Loucy (cell line): ENCODE data around the gene MYO18A.
A peak's percentile ranks its signal among the peaks of the same experiment; 100 is the strongest.

Experiments
- H2AFZ ChIP-seq: fragments of 200-600 bp; sonication (generic); 2 replicates; pipeline ENCODE4 v1.6.0; 2016; ENCODE audit warnings: antibody characterized with exemption, mild to moderate bottlenecking, low read length, moderate library complexity
- H3F3A ChIP-seq: fragments of 200-600 bp; 2 replicates; pipeline ENCODE4 v1.6.0; 2016; ENCODE audit warnings: antibody characterized with exemption, low read depth, mild to moderate bottlenecking
- H3K27me3 ChIP-seq: fragments of 200-600 bp; sonication (generic); 2 replicates; pipeline ENCODE4 v1.6.1; 2014; ENCODE audit warnings: low read length, mild to moderate bottlenecking; ENCODE audit not compliant: insufficient read depth, poor library complexity, severe bottlenecking
- H3K36me3 ChIP-seq: fragments of 200-600 bp; sonication (generic); 2 replicates; pipeline ENCODE4 v1.6.1; 2016; ENCODE audit warnings: low read length; ENCODE audit not compliant: insufficient read depth
- H3K4me1 ChIP-seq: fragments of 200-600 bp; sonication (generic); 2 replicates; pipeline ENCODE4 v1.5.1; 2014; ENCODE audit warnings: low read length, mild to moderate bottlenecking; ENCODE audit not compliant: insufficient read depth, poor library complexity, severe bottlenecking
- H3K4me2 ChIP-seq: fragments of 200-600 bp; sonication (generic); 2 replicates; pipeline ENCODE4 v1.6.0; 2014; ENCODE audit warnings: antibody characterized with exemption, low read length, low read depth, mild to moderate bottlenecking; ENCODE audit not compliant: poor library complexity, severe bottlenecking
- H3K4me3 ChIP-seq: fragments of 200-600 bp; sonication (generic); 2 replicates; pipeline ENCODE4 v1.5.1; 2014; ENCODE audit warnings: low read length, mild to moderate bottlenecking, mixed read lengths; ENCODE audit not compliant: poor library complexity, severe bottlenecking
- H3K79me2 ChIP-seq: fragments of 200-600 bp; sonication (generic); 2 replicates; pipeline ENCODE4 v1.6.1; 2014; ENCODE audit warnings: low read length; ENCODE audit not compliant: insufficient read depth
- H3K9ac ChIP-seq: fragments of 200-600 bp; sonication (generic); 2 replicates; pipeline ENCODE4 v1.6.0; 2014; ENCODE audit warnings: mild to moderate bottlenecking, low read depth, low read length, moderate library complexity; ENCODE audit not compliant: poor library complexity, severe bottlenecking
- H3K9me2 ChIP-seq: fragments of 200-600 bp; sonication (generic); replicated peaks from 2 replicates; pipeline ENCODE4 v1.6.1; 2016; ENCODE audit warnings: low read depth, low read length, mixed read lengths
- H3K9me3 ChIP-seq: fragments of 200-600 bp; sonication (generic); 2 replicates; pipeline ENCODE4 v1.6.1; 2014; ENCODE audit warnings: mild to moderate bottlenecking, antibody characterized with exemption, low read length, low read depth; ENCODE audit not compliant: insufficient read depth
- H4K20me1 ChIP-seq: fragments of 200-600 bp; sonication (generic); 2 replicates; pipeline ENCODE4 v1.6.0; 2014; ENCODE audit warnings: antibody characterized with exemption, low read length, mild to moderate bottlenecking; ENCODE audit not compliant: insufficient read depth, poor library complexity, severe bottlenecking
- CTCF ChIP-seq: fragments of 200-600 bp; sonication (generic); conservative IDR thresholded peaks from 2 replicates; pipeline ENCODE4 v1.5.1; 2014; ENCODE audit warnings: mild to moderate bottlenecking, antibody characterized with exemption, low read length
- EZH2phosphoT487 ChIP-seq: fragments of 200-600 bp; IDR thresholded peaks from 2 replicates; pipeline ENCODE4 v1.6.1; 2018; ENCODE audit warnings: antibody characterized with exemption, mild to moderate bottlenecking, moderate library complexity, borderline replicate concordance

MYO18A gene

DNA sequence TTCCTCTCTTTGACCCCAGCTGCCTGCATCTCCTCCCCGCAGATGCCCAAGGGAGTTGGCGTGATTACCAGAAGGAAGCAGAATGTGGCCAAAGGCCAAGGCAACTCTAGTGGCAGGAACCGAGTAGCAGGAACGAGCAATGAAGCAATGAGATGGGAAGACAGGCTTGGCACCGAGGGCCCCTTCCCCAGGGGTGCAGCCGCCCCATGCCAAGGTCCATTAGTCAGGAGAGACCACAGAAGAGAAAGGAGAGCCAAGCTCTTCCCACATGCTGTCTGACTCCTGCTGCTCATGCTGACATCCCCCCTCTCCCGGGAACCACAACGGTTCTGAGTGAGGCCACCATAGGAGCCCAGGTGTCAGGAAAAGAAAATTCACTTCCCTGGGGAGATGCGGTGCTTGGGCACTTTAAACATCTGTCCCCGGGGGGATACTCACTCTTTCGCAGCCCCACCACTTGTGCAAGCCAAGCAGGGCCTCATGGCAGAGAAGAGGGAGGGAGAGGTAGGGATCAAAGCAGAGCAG is 67.4 kb downstream of the MYO18A start:
- H2AFZ ChIP-seq, result no peak overlapping the region
- no peak overlapping the region for H3K4me3 ChIP-seq
- H3K27me3 ChIP-seq, result no peaks in the 10 kb centered on the region
- no peaks in the 10 kb centered on the region for H3F3A ChIP-seq
- no peaks in the 10 kb centered on the region; the same call in 1 of the 2 replicates for H3K79me2 ChIP-seq
- no peak overlapping the region for H3K4me2 ChIP-seq
- H3K9me3 ChIP-seq, result no peaks in the 10 kb centered on the region
- H3K9me2 ChIP-seq, result no peaks in the 10 kb centered on the region
- TF ChIP-seq EZH2phosphoT487 (no peak), CTCF (no peak)
- H3K4me1 ChIP-seq, result no peaks in the 10 kb centered on the region
- H3K9ac ChIP-seq, result no peak overlapping the region
- peaks cover 46% of the 10 kb centered on the region for H4K20me1 ChIP-seq
- H3K36me3 ChIP-seq, result peaks cover 97% of the 10 kb centered on the region; the same call in 1 of the 2 replicates

DNA sequence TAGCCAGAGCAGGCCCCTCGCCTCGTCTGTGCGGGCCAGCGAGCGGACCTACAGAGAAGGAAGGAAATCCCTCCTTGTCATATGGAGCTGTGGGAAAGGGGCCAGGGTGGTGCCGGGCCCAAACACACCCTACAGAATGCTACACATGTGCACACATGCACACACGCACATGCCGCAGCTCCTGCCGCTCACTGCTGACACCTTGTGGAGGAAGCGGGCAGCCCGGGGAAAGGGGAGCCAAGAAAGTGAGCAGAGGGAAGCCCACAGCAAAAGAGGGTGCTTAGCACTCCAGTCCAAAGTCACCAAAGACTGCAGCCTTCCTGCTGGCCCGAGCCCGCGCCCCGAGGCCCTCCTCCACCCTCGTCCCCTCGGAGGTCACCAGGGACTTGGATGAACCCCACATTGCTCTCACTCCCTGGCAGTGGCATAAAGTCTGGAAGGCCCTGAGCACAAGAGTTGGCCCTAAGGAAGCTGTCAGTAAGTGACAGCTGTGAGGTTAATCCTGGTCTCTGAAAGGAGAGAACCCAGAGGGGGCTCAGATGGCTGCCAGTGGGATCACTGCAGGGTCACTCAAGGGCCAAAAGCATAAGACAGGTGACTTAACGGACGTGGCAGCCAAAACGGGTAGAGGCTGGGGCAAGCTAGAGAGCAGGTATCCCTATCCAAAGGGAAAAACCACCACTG is 68.2 kb downstream of the MYO18A start:
- no peak overlapping the region for H3K4me3 ChIP-seq
- no peak overlapping the region for H2AFZ ChIP-seq
- H4K20me1 ChIP-seq, result peaks cover 37% of the 10 kb centered on the region
- no peaks in the 10 kb centered on the region for H3F3A ChIP-seq
- H3K9me2 ChIP-seq, result no peaks in the 10 kb centered on the region
- peaks cover 98% of the 10 kb centered on the region; the same call in 1 of the 2 replicates for H3K36me3 ChIP-seq
- no peaks in the 10 kb centered on the region; the same call in 1 of the 2 replicates for H3K79me2 ChIP-seq
- H3K4me2 ChIP-seq, result no peak overlapping the region
- no peaks in the 10 kb centered on the region for H3K4me1 ChIP-seq
- no peaks in the 10 kb centered on the region for H3K27me3 ChIP-seq
- no peaks in the 10 kb centered on the region for H3K9me3 ChIP-seq
- TF ChIP-seq EZH2phosphoT487, result no peak
- TF ChIP-seq CTCF, result peak; percentile 75
- no peak overlapping the region for H3K9ac ChIP-seq

GRCh38 chr17:29110372-29110757 is 69.8 kb downstream of the MYO18A start:
- Histone ChIP-seq H3F3A (no peaks in the 10 kb centered on the region), H4K20me1 (peaks cover 25% of the 10 kb centered on the region), H3K79me2 (no peaks in the 10 kb centered on the region), H3K27me3 (no peaks in the 10 kb centered on the region), H3K9ac (no peak overlapping the region), H3K4me1 (no peaks in the 10 kb centered on the region), H3K9me3 (no peaks in the 10 kb centered on the region), H3K4me2 (no peak overlapping the region), H3K4me3 (no peak overlapping the region), H2AFZ (no peak overlapping the region), H3K9me2 (no peaks in the 10 kb centered on the region), H3K36me3 (peaks cover 100% of the 10 kb centered on the region; the same call in 1 of the 2 replicates)
- no peak for TF ChIP-seq EZH2phosphoT487
- no peak for TF ChIP-seq CTCF
